CD4-positive, alpha-beta T cell treated with Interleukin-17A for 4 hours (primary cell): ENCODE measurements around the gene SMDT1.
"Not testable (repeated sequence)": the region's sequence is repeated elsewhere in the genome, so short reads cannot be mapped to it uniquely, and the experiment has no call there.

Source experiments
- DNase-seq: peaks from one replicate; pipeline ENCODE4 v3.0.0-alpha.2; 2020; ENCODE audit warnings: mixed read lengths

Gene SMDT1

GRCh38 chr22:42071508-42071907, 8.0 kb upstream of the SMDT1 start:
- not testable (repeated sequence) for DNase-seq

- no peak for DNase-seq
Measured at GRCh38 chr22:42072606-42073330, 6.7 kb upstream of the SMDT1 start.

- no peak for DNase-seq
Measured at GRCh38 chr22:42073621-42074041, 5.9 kb upstream of the SMDT1 start.

GRCh38 chr22:42074132-42074811, 5.2 kb upstream of the SMDT1 start, which contains the start of gene PHETA2:
Gene PHETA2 (plus strand): TSS chr22:42074248. CDS start chr22:42077294, 3,046 bp downstream.
- peak; percentile 74 for DNase-seq

- DNase-seq: no peak
Measured at GRCh38 chr22:42074846-42075676, 4.4 kb upstream of the SMDT1 start.

GRCh38 chr22:42076764-42077485, 2.6 kb upstream of the SMDT1 start:
- no peak for DNase-seq

- DNase-seq: no peak
Measured at GRCh38 chr22:42077486-42078125, 1.9 kb upstream of the SMDT1 start.

GRCh38 chr22:42078469-42079318, 806 bp upstream of the SMDT1 start:
- no peak for DNase-seq

GRCh38 chr22:42080287-42080686, 787 bp downstream of the SMDT1 start:
- peak; percentile 38 for DNase-seq

- DNase-seq: no peak
Measured at GRCh38 chr22:42083119-42083518, 3.6 kb downstream of the SMDT1 start.

GRCh38 chr22:42084874-42085273, 5.4 kb downstream of the SMDT1 start:
- no peak for DNase-seq

GRCh38 chr22:42086051-42086450, 6.6 kb downstream of the SMDT1 start:
- DNase-seq: no peak

GRCh38 chr22:42090596-42091454, 11.3 kb downstream of the SMDT1 start, which contains the start of gene NDUFA6:
Gene NDUFA6 (minus strand): TSS chr22:42090772. CDS start chr22:42090744, 28 bp downstream.
- DNase-seq: peak; percentile 98

- peak; percentile 14 for DNase-seq
Measured at GRCh38 chr22:42091455-42091782, 11.9 kb downstream of the SMDT1 start.

- no peak for DNase-seq
Measured at GRCh38 chr22:42101199-42101598, 21.7 kb downstream of the SMDT1 start.

GRCh38 chr22:42104332-42104860, 24.9 kb downstream of the SMDT1 start:
- DNase-seq: not testable (repeated sequence)

GRCh38 chr22:42108848-42109247, 29.3 kb downstream of the SMDT1 start:
- DNase-seq: no peak

- DNase-seq: no peak
Measured at GRCh38 chr22:42111798-42112197, 32.3 kb downstream of the SMDT1 start.

GRCh38 chr22:42112793-42113192, 33.3 kb downstream of the SMDT1 start:
- DNase-seq: peak; percentile 27

- no peak for DNase-seq
Measured at GRCh38 chr22:42114721-42115120, 35.2 kb downstream of the SMDT1 start.
